ENCODE measurements around the gene UGCG.

The UGCG gene

GRCh38 chr9:111857555-111858211, 38.9 kb upstream of the UGCG start:
- TF ChIP-seq, protein P1, sequence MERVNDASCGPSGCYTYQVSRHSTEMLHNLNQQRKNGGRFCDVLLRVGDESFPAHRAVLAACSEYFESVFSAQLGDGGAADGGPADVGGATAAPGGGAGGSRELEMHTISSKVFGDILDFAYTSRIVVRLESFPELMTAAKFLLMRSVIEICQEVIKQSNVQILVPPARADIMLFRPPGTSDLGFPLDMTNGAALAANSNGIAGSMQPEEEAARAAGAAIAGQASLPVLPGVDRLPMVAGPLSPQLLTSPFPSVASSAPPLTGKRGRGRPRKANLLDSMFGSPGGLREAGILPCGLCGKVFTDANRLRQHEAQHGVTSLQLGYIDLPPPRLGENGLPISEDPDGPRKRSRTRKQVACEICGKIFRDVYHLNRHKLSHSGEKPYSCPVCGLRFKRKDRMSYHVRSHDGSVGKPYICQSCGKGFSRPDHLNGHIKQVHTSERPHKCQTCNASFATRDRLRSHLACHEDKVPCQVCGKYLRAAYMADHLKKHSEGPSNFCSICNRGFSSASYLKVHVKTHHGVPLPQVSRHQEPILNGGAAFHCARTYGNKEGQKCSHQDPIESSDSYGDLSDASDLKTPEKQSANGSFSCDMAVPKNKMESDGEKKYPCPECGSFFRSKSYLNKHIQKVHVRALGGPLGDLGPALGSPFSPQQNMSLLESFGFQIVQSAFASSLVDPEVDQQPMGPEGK (CRISPR knock-in tag; IDR thresholded peaks at IDR 0.05; ENCODE audit: borderline replicate concordance): no peak
- TF ChIP-seq ISL1 (CRISPR knock-in tag; IDR thresholded peaks at IDR 0.05): no peak
- TF ChIP-seq SNAI2 (CRISPR knock-in tag; IDR thresholded peaks at IDR 0.05): no peak
- TF ChIP-seq TOX (CRISPR knock-in tag; IDR thresholded peaks at IDR 0.05; ENCODE audit: borderline replicate concordance): no peak
- TF ChIP-seq, protein P2, sequence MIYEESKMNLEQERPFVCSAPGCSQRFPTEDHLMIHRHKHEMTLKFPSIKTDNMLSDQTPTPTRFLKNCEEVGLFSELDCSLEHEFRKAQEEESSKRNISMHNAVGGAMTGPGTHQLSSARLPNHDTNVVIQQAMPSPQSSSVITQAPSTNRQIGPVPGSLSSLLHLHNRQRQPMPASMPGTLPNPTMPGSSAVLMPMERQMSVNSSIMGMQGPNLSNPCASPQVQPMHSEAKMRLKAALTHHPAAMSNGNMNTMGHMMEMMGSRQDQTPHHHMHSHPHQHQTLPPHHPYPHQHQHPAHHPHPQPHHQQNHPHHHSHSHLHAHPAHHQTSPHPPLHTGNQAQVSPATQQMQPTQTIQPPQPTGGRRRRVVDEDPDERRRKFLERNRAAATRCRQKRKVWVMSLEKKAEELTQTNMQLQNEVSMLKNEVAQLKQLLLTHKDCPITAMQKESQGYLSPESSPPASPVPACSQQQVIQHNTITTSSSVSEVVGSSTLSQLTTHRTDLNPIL (CRISPR knock-in tag; IDR thresholded peaks at IDR 0.05; ENCODE audit: low read depth): no peak
- TF ChIP-seq, protein P3, sequence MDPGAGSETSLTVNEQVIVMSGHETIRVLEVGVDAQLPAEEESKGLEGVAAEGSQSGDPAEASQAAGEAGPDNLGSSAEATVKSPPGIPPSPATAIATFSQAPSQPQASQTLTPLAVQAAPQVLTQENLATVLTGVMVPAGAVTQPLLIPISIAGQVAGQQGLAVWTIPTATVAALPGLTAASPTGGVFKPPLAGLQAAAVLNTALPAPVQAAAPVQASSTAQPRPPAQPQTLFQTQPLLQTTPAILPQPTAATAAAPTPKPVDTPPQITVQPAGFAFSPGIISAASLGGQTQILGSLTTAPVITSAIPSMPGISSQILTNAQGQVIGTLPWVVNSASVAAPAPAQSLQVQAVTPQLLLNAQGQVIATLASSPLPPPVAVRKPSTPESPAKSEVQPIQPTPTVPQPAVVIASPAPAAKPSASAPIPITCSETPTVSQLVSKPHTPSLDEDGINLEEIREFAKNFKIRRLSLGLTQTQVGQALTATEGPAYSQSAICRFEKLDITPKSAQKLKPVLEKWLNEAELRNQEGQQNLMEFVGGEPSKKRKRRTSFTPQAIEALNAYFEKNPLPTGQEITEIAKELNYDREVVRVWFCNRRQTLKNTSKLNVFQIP (CRISPR knock-in tag; IDR thresholded peaks at IDR 0.05; ENCODE audit: borderline replicate concordance, low read depth): no peak
- TF ChIP-seq OSR1 (CRISPR knock-in tag; IDR thresholded peaks at IDR 0.05): no peak
- no peak for TF ChIP-seq ESRRG (CRISPR knock-in tag; IDR thresholded peaks at IDR 0.05)
- TF ChIP-seq ZNF565 (CRISPR knock-in tag; conservative IDR thresholded peaks at IDR 0.05; ENCODE audit: low read depth): no peak
- no peak for TF ChIP-seq ARNTL (CRISPR knock-in tag; IDR thresholded peaks at IDR 0.05; ENCODE audit: borderline replicate concordance, low read depth)
- TF ChIP-seq ZNF70 (CRISPR knock-in tag; IDR thresholded peaks at IDR 0.05): no peak
- ATAC-seq: no peak

DNA sequence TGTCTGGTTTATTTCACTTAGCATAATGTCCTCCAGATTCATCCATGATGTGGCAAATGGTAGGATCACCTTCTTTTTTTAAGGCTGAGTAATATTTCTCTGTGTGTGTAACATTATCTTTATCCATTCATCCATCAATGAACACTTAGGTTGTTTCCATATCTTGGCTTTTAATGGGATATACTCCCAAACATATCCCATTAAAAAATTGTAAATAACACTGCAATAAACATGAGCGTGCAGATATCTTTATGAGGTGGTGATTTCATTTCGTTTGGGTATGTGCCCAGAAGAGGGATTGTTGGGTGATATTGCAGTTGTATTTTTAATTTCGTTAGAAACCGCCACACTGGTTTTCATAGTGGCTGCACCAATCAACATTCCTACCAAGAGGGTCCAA, 36.2 kb upstream of the UGCG start:
- no peak for TF ChIP-seq ZC3H10 (CRISPR knock-in tag; IDR thresholded peaks at IDR 0.05)
- TF ChIP-seq SNAI2 (CRISPR knock-in tag; IDR thresholded peaks at IDR 0.05): no peak

DNA sequence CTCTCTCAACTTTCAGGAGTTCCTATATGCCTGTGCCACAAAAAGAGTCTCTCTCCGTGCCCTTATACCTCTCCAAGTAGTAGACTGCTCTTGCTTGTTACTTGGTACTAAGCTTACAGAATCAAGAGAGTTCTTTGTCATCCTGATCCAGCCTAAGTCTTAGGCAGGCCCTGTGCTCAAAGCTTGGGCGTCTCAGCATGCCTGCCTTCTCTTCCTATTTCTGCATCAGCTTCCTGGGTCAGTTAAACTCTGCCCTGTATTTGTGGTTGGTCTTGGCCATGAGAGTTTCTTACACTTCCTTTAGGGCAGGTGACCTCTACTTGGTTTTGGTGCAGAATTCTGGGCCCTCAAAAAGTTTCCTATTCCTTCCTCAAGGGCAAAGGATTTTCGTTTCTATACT, 33.0 kb upstream of the UGCG start:
- TF ChIP-seq, protein P1 (CRISPR knock-in tag; IDR thresholded peaks at IDR 0.05; ENCODE audit: borderline replicate concordance): no peak
- TF ChIP-seq ISL1 (CRISPR knock-in tag; IDR thresholded peaks at IDR 0.05): no peak
- ATAC-seq: no peak

More for the DNA sequence above, 36.2 kb upstream of the UGCG start:
- no peak for ATAC-seq

GRCh38 chr9:111866976-111867375, 29.6 kb upstream of the UGCG start:
- 0 out of 2 replicates have a peak, but pooled peaks have one; percentile 23 for TF ChIP-seq ZC3H10 (CRISPR knock-in tag; IDR thresholded peaks at IDR 0.05)
- TF ChIP-seq, protein P2 (CRISPR knock-in tag; IDR thresholded peaks at IDR 0.05; ENCODE audit: low read depth): 0 out of 2 replicates have a peak, but pooled peaks have one; percentile 28
- TF ChIP-seq, protein P3 (CRISPR knock-in tag; IDR thresholded peaks at IDR 0.05; ENCODE audit: borderline replicate concordance, low read depth): 0 out of 2 replicates have a peak, but pooled peaks have one; percentile 70
- no peak for TF ChIP-seq OSR1 (CRISPR knock-in tag; IDR thresholded peaks at IDR 0.05)
- TF ChIP-seq ISL1 (CRISPR knock-in tag; IDR thresholded peaks at IDR 0.05): peak; percentile 55
- peak; percentile 98 for ATAC-seq

DNA sequence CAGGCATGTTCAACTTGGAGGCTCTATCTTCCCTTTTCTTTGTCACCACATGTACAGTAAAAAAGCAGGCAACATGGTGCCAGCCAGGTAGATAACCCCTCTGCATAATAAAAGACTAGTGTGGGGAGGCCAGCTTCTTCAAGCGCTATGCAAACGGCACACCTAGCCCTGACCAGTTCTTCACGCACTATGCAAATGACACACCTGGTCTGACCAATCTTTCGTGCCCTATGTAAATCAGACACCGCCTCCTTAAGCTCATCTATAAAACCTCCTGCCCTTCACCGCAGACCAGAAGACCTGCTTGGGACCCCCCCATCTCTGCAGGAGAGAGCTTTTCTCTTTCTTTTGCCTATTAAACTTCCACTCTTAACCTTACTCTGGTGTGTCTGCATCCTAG, 28.1 kb upstream of the UGCG start:
- ATAC-seq: no peak
- no peak for TF ChIP-seq TOX (CRISPR knock-in tag; IDR thresholded peaks at IDR 0.05; ENCODE audit: borderline replicate concordance)
- no peak for TF ChIP-seq PPARA (CRISPR knock-in tag; IDR thresholded peaks at IDR 0.05; ENCODE audit: borderline replicate concordance)
- TF ChIP-seq, protein P1 (CRISPR knock-in tag; IDR thresholded peaks at IDR 0.05; ENCODE audit: borderline replicate concordance): no peak
- no peak for TF ChIP-seq GLIS3 (CRISPR knock-in tag; IDR thresholded peaks at IDR 0.05)
- no peak for TF ChIP-seq ZFP30 (CRISPR knock-in tag; IDR thresholded peaks at IDR 0.05)
- no peak for TF ChIP-seq ISL1 (CRISPR knock-in tag; IDR thresholded peaks at IDR 0.05)
- TF ChIP-seq TCF4 (CRISPR knock-in tag; IDR thresholded peaks at IDR 0.05; ENCODE audit: borderline replicate concordance): no peak
- no peak for TF ChIP-seq OSR1 (CRISPR knock-in tag; IDR thresholded peaks at IDR 0.05)
- no peak for TF ChIP-seq BACH2 (CRISPR knock-in tag; IDR thresholded peaks at IDR 0.05; ENCODE audit: borderline replicate concordance)
- no peak for TF ChIP-seq SNAI2 (CRISPR knock-in tag; IDR thresholded peaks at IDR 0.05)
- TF ChIP-seq ESRRG (CRISPR knock-in tag; IDR thresholded peaks at IDR 0.05): no peak
- no peak for TF ChIP-seq CSDC2 (CRISPR knock-in tag; IDR thresholded peaks at IDR 0.05)
- TF ChIP-seq, protein P2 (CRISPR knock-in tag; IDR thresholded peaks at IDR 0.05; ENCODE audit: low read depth): no peak
- TF ChIP-seq ARNTL (CRISPR knock-in tag; IDR thresholded peaks at IDR 0.05; ENCODE audit: borderline replicate concordance, low read depth): no peak
